SK-N-MC (cell line): Measurements from ENCODE around the gene GPX1.

Source experiments
- EZH2 ChIP-seq: fragments of 200-600 bp; sonication (generic); IDR thresholded peaks from one replicate; pipeline ENCODE4 v1.6.1; 2017; ENCODE audit warnings: antibody characterized with exemption
- FOXP2 ChIP-seq: optimal IDR thresholded peaks from 2 replicates; pipeline ENCODE3; 2011; ENCODE audit warnings: mild to moderate bottlenecking, moderate library complexity; ENCODE audit not compliant: insufficient read depth; ENCODE audit errors: extremely low read length, control extremely low read depth
- POLR2AphosphoS5 ChIP-seq: IDR thresholded peaks from 2 replicates; pipeline ENCODE4 v1.6.1; 2012; ENCODE audit warnings: mild to moderate bottlenecking, low read depth, low read length, borderline replicate concordance

GRCh38 chr3:49383387-49383786 lies 25.2 kb upstream of the GPX1 start:
- TF ChIP-seq EZH2: no peak
- no peak for TF ChIP-seq POLR2AphosphoS5
- no peak for TF ChIP-seq FOXP2
